Right atrium auricular region (tissue), 2 donors: ENCODE results near the gene HCLS1. TPM values are rescaled to one million over a fixed set of nuclear protein-coding genes. Genes with fewer than 3 reads are reported as not detected.
A peak's percentile ranks its signal among the peaks of the same experiment; 100 is the strongest.

ENCODE experiments used
- DNase-seq: peaks from one replicate; pipeline ENCODE4 v3.0.0-alpha.2; 2019; ENCODE audit warnings: low spot score
- H3K27ac ChIP-seq, 2 donors: fragments of 200-600 bp; sonication (generic); 1 replicate in 1 of 2; 2 replicates in 1 of 2; pipeline ENCODE4 v1.5.1; 2016 to 2019
- H3K27me3 ChIP-seq, 2 donors: fragments of 200-600 bp; sonication (generic); one replicate each; pipeline versions ENCODE4 v1.5.1 to v1.6.0; 2017 to 2019
- H3K36me3 ChIP-seq: fragments of 200-600 bp; sonication (generic); one replicate; pipeline ENCODE4 v1.5.1; 2016
- H3K4me1 ChIP-seq, 2 donors: fragments of 200-600 bp; sonication (generic); one replicate each; pipeline versions ENCODE4 v1.5.1 to v1.6.0; 2017 to 2019
- H3K4me3 ChIP-seq, 2 donors: fragments of 200-600 bp; sonication (generic); 1 replicate in 1 of 2; 2 replicates in 1 of 2; pipeline ENCODE4 v1.5.1; 2017 to 2019; ENCODE audit warnings: mild to moderate bottlenecking in 1 of 2, moderate library complexity in 1 of 2
- H3K9me3 ChIP-seq, 2 donors: fragments of 200-600 bp; sonication (generic); one replicate each; pipeline ENCODE4 v1.5.1; 2019
- total RNA-seq, 2 donors: library from RNA; depleted of rRNA; stranded (reverse); fragments of >200 nt; gene quantifications; one replicate each; pipeline ENCODE4 v1.1.0, GENCODE V29; 2016
- TF ChIP-seq, protein P1 (sequence below), 2 donors: fragments of 200-600 bp; sonication (generic); IDR thresholded peaks; one replicate each; pipeline ENCODE4 v1.5.1; 2019; ENCODE audit warnings: antibody characterized with exemption in 2 of 2

Gene HCLS1, protein sequence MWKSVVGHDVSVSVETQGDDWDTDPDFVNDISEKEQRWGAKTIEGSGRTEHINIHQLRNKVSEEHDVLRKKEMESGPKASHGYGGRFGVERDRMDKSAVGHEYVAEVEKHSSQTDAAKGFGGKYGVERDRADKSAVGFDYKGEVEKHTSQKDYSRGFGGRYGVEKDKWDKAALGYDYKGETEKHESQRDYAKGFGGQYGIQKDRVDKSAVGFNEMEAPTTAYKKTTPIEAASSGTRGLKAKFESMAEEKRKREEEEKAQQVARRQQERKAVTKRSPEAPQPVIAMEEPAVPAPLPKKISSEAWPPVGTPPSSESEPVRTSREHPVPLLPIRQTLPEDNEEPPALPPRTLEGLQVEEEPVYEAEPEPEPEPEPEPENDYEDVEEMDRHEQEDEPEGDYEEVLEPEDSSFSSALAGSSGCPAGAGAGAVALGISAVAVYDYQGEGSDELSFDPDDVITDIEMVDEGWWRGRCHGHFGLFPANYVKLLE
- 10 to 100 TPM in 1 of 2 donors, 1 to 10 TPM in 1; 9.6 to 26.1 TPM for total RNA-seq

GRCh38 chr3:121660356-121661171, at the start of gene HCLS1:
Gene HCLS1, minus strand, starts transcription at chr3:121660903. Its CDS starts 2,556 bp downstream, at chr3:121658347.
- TF ChIP-seq, protein P1, sequence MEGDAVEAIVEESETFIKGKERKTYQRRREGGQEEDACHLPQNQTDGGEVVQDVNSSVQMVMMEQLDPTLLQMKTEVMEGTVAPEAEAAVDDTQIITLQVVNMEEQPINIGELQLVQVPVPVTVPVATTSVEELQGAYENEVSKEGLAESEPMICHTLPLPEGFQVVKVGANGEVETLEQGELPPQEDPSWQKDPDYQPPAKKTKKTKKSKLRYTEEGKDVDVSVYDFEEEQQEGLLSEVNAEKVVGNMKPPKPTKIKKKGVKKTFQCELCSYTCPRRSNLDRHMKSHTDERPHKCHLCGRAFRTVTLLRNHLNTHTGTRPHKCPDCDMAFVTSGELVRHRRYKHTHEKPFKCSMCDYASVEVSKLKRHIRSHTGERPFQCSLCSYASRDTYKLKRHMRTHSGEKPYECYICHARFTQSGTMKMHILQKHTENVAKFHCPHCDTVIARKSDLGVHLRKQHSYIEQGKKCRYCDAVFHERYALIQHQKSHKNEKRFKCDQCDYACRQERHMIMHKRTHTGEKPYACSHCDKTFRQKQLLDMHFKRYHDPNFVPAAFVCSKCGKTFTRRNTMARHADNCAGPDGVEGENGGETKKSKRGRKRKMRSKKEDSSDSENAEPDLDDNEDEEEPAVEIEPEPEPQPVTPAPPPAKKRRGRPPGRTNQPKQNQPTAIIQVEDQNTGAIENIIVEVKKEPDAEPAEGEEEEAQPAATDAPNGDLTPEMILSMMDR (IDR thresholded peaks at IDR 0.05): no peak
- Histone ChIP-seq H3K36me3 (peaks cover 23% of the 10 kb centered on the region), H3K9me3 (no peaks in the 10 kb centered on the region), H3K4me1 (peaks cover 0 to 28% of the 10 kb centered on the region in 2 donors), H3K27me3 (no peaks in the 10 kb centered on the region), H3K27ac (peak within 1 kb of the TSS; percentile 67 to 76), H3K4me3 (peak within 1 kb of the TSS; percentile 0 to 35)
- DNase-seq: peak; percentile 70

DNA sequence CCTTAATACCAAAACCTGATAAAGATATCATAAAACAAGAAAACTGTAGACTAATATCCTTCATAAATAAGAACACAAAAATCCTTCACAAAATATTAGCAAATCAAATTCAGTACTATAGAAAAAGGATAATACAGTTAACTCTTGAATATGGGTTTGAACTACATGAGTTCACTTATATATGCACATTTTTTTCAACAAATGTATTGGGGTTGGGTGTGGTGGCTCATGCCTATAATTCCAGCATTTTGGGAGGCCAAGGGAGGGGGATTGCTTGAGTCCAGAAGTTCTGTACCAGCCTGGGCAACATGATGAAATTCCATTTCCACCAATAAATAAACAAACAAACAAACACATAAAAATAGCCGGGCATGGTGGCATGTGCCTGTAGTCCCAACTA, 49.6 kb upstream of the HCLS1 start:
- Histone ChIP-seq H3K27me3 (no peaks in the 10 kb centered on the region), H3K36me3 (peaks cover 25% of the 10 kb centered on the region), H3K4me1 (no peaks in the 10 kb centered on the region), H3K9me3 (no peaks in the 10 kb centered on the region), H3K27ac (no peak overlapping the region), H3K4me3 (no peak overlapping the region)
- DNase-seq: no peak
- TF ChIP-seq, protein P1 (IDR thresholded peaks at IDR 0.05): no peak

- TF ChIP-seq, protein P1 (IDR thresholded peaks at IDR 0.05): no peak
- Histone ChIP-seq H3K9me3 (no peaks in the 10 kb centered on the region), H3K4me3 (no peak overlapping the region), H3K27me3 (no peaks in the 10 kb centered on the region), H3K36me3 (peaks cover 9% of the 10 kb centered on the region), H3K27ac (no peak overlapping the region), H3K4me1 (no peaks in the 10 kb centered on the region)
- DNase-seq: no peak
These were observed 47.0 kb upstream of the HCLS1 start for GRCh38 chr3:121707531-121708273.

DNA sequence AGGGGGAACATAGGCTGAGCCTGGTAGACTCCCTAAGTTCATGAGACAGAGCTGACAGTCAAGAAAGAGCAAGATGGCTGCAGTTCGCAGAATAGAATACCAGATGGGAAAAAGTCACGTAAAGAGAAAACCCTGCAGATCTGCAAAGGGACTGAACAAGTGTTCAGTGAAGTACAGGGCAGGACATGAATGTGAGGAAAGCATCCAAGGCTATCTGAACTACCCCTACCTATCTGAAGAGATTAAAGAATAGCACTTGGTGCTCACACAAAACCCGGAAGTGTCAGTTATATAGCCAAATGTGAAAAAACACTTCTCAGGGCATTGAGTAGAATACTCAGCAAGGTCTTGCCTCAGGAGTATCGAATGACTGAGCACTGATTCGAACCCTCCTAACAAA, 44.8 kb upstream of the HCLS1 start:
- H3K27ac ChIP-seq: peak overlapping the region; percentile 19 to 55
- H3K4me1 ChIP-seq: no peaks in the 10 kb centered on the region
- H3K9me3 ChIP-seq: no peaks in the 10 kb centered on the region
- peak overlapping the region in 1 of 2 donors; percentile 6 for H3K4me3 ChIP-seq
- TF ChIP-seq, protein P1 (IDR thresholded peaks at IDR 0.05): no peak
- no peaks in the 10 kb centered on the region for H3K27me3 ChIP-seq
- no peak for DNase-seq
- H3K36me3 ChIP-seq: peaks cover 21% of the 10 kb centered on the region

DNA sequence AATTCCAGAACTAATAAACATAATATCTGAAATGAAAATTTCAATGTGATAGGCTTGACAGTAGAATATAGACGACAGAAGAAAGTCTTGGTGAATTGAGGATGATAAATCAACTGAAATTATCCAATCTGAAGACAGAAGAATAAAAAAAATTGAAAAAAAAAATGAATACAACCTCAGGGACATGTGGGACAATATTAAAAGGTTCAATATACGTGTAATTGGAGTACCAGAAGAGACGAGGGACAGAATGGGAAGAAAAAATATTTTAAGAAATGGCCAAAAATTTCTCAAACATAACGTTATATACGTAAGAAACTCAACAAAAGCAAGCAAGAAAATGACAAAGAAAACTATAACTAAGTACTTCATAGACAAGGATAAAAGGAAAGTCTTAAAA, 43.3 kb upstream of the HCLS1 start:
- Histone ChIP-seq H3K27ac (no peak overlapping the region), H3K4me3 (no peak overlapping the region), H3K4me1 (peaks cover 0 to 10% of the 10 kb centered on the region in 2 donors), H3K9me3 (no peaks in the 10 kb centered on the region), H3K36me3 (peaks cover 21% of the 10 kb centered on the region), H3K27me3 (no peaks in the 10 kb centered on the region)
- no peak for DNase-seq
- TF ChIP-seq, protein P1 (IDR thresholded peaks at IDR 0.05): no peak
